Effector memory CD8-positive, alpha-beta T cell (primary cell): Measurements from ENCODE around the gene KLHL14.
"Not testable (repeated sequence)": the region's sequence is repeated elsewhere in the genome, so short reads cannot be mapped to it uniquely, and the experiment has no call there.

ENCODE experiments used
- ATAC-seq: fragments of 150-1000 bp; cut with Tn5 transposase; replicated peaks from 2 replicates; pipeline ENCODE4 v1.10.0; 2021; ENCODE audit warnings: mild to moderate bottlenecking, moderate library complexity
- DNase-seq, 3 experiments: peaks; one replicate each; pipeline ENCODE4 v3.0.0; 2021
- H3K27ac Mint-ChIP-seq, 2 donors: one replicate each; pipeline ENCODE4 v1.8.0; 2022; ENCODE audit warnings: mild to moderate bottlenecking in 2 of 2, mixed read lengths in 2 of 2, moderate library complexity in 2 of 2
- H3K27me3 Mint-ChIP-seq, 2 donors: one replicate each; pipeline ENCODE4 v1.8.0; 2022; ENCODE audit warnings: mixed read lengths in 2 of 2
- H3K36me3 Mint-ChIP-seq: one replicate; pipeline ENCODE4 v1.8.0; 2022; ENCODE audit warnings: mild to moderate bottlenecking, moderate library complexity, mixed read lengths; ENCODE audit not compliant: insufficient read depth
- H3K4me1 Mint-ChIP-seq, 2 donors: one replicate each; pipeline ENCODE4 v1.8.0; 2022; ENCODE audit warnings: low read depth in 2 of 2, mixed read lengths in 2 of 2
- H3K4me3 Mint-ChIP-seq, 2 donors: one replicate each; pipeline ENCODE4 v1.8.0; 2022; ENCODE audit warnings: mild to moderate bottlenecking in 2 of 2, mixed read lengths in 2 of 2, moderate library complexity in 2 of 2
- H3K9me3 Mint-ChIP-seq, 2 donors: one replicate each; pipeline ENCODE4 v1.8.0; 2022; ENCODE audit warnings: mixed read lengths in 2 of 2
- total RNA-seq, 9 experiments: gene quantifications; one replicate each; lab custom pipeline; 2026; lab: John Stamatoyannopoulos, UW

Gene KLHL14
- 0 to 0.06 (median 0) reads per million in 9 experiments for total RNA-seq

DNA sequence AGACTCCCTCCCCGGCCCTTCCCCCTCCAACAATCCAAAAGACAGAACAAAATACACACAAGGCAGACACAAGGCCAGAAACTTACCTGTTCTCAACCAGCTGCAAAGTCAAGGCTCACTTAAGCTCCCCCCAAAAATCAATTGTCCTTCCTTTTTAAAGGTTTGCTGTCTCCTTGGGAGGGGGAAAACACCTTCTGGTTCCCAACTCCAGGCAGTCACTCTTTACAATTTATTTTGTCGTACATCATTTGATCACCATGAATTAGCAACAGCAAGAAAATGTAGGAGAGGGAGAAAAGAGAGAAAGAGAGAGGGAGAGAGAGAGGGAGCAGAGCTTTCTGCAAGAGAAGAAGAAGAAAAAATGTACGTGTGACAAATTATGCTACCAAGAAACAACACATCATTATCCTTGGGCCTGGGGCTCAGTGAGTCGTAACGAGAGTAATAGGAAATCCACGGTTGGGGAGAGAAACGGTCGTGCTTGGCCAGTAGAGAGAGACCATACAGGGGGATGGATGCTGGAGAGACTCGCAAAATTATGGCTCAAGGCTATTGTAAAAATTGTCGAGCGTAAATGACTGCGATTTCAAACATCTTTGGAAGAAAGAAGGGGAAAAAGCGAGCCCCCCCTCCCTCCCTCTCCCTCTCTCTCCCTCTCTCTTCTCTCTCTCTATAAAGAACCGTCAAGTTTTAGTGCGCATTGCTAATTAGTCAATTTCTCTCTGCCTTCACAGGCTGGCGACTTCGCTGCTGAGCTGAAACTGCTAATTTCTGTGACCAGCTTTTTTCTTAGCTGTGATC, at the start of gene KLHL14:
Gene KLHL14, minus strand, starts transcription at position 443 of the 801 bp plus-strand sequence. CDS start 2,432 bp downstream, outside the sequence.
- H3K4me1 Mint-ChIP-seq, result no peaks in the 10 kb centered on the region
- DNase-seq (no peak), ATAC-seq (no peak)
- no peak within 1 kb of the TSS for H3K27ac Mint-ChIP-seq
- peak within 1 kb of the TSS in 1 of 2 donors; percentile 29 for H3K4me3 Mint-ChIP-seq
- no peaks in the 10 kb centered on the region for H3K36me3 Mint-ChIP-seq
- H3K27me3 Mint-ChIP-seq, result peaks cover 42 to 52% of the 10 kb centered on the region in 2 donors
- no peaks in the 10 kb centered on the region for H3K9me3 Mint-ChIP-seq

DNA sequence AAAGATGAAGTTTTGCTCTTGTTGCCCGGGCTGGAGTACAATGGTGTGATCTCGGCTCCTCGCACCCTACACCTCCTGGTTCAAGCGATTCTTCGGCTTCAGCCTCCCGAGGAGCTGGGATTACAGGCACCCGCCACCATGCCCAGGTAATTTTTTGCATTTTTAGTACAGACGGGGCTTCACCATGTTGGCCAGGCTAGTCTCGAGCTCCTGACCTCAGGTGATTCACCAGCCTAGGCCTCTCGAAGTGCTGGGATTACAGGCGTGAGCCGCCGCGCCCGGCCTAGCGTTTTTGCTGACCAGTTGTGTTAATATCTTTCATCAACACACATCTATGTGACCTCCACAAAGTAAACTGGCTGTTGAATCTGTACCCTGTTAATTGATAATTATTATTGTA, 49.4 kb upstream of the KLHL14 start:
- H3K27me3 Mint-ChIP-seq, result no peaks in the 10 kb centered on the region
- H3K9me3 Mint-ChIP-seq, result peaks cover 1 to 11% of the 10 kb centered on the region in 2 donors
- H3K4me1 Mint-ChIP-seq, result no peaks in the 10 kb centered on the region
- H3K27ac Mint-ChIP-seq, result no peak overlapping the region
- ATAC-seq, result no peak
- no peak overlapping the region for H3K4me3 Mint-ChIP-seq
- no peaks in the 10 kb centered on the region for H3K36me3 Mint-ChIP-seq
- DNase-seq, result no peak

DNA sequence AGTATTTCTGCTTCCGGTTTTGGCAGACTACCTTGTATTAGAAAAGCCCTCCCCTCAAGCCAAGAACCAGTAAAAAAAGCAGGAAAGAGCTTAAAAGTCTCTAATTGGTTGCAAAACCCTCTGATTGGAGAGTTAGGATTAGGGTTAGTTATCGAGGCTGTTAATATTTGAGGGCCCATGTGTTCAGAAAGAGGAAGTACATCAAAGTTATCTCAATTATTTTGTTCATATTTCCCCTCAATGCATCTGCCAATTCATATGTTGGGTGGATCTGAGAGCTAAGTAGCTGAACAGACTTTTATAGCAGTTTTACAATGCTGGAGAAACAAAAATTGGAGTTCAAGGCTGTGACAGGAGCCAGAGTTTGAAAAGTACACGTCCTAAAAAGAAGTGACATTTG, 43.1 kb upstream of the KLHL14 start:
- DNase-seq (no peak), ATAC-seq (no peak)
- Mint-ChIP-seq H3K9me3 (peaks cover 3 to 7% of the 10 kb centered on the region in 2 donors), H3K27ac (no peak overlapping the region), H3K27me3 (no peaks in the 10 kb centered on the region), H3K4me1 (no peaks in the 10 kb centered on the region), H3K4me3 (no peak overlapping the region), H3K36me3 (no peaks in the 10 kb centered on the region)

- H3K27ac Mint-ChIP-seq, result no peak overlapping the region
- no peak overlapping the region for H3K4me3 Mint-ChIP-seq
- peaks cover 4 to 14% of the 10 kb centered on the region in 2 donors for H3K9me3 Mint-ChIP-seq
- ATAC-seq (no peak), DNase-seq (no peak)
- no peaks in the 10 kb centered on the region for H3K36me3 Mint-ChIP-seq
- H3K4me1 Mint-ChIP-seq, result no peaks in the 10 kb centered on the region
- no peaks in the 10 kb centered on the region for H3K27me3 Mint-ChIP-seq
These were observed 39.5 kb upstream of the KLHL14 start for GRCh38 chr18:32812342-32812741.

DNA sequence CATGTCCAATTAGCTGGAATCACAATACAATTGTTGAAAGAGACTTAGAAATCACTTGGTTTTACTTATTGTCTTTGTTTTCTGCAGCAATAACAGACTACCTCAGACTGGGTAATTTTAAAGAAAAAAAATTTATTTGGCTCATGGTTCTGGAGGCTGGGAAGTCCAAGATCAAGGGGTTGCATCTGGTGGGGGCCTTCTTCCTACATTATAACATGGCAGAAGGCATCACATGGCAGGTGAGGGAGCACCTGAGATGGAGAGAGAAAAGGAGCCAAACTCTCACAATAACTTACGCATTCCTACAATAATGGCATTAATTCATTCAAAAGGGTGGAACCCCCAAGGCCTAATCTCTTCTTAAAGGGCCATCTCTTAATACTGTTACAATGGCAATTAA, 37.5 kb upstream of the KLHL14 start:
- Mint-ChIP-seq H3K27ac (no peak overlapping the region), H3K9me3 (peaks cover 4 to 14% of the 10 kb centered on the region in 2 donors), H3K4me1 (no peaks in the 10 kb centered on the region), H3K27me3 (no peaks in the 10 kb centered on the region), H3K4me3 (no peak overlapping the region), H3K36me3 (no peaks in the 10 kb centered on the region)
- no peak for ATAC-seq
- no peak for DNase-seq

DNA sequence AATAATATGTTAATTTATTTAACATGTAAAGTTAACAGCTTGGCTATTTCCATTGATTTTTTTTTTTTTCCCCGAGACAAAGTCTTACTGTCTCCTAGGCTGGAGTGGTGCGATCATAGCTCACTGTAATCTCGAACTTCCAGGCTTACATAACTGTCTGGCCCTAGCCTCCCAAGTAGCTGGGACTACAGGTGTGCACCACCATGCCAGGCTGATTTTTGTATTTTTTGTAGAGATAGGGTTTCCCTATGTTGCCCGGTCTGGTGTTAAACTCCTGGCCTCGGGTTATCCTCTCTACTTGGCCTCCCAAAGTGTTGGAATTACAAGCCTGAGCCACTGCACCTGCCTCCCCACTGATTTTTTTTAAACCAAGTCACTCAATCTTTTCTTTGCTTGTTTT, 32.5 kb upstream of the KLHL14 start:
- Mint-ChIP-seq H3K9me3 (peaks cover 2 to 7% of the 10 kb centered on the region in 2 donors), H3K27me3 (no peaks in the 10 kb centered on the region), H3K36me3 (no peaks in the 10 kb centered on the region), H3K27ac (no peak overlapping the region), H3K4me1 (peaks cover 0 to 1% of the 10 kb centered on the region in 2 donors), H3K4me3 (no peak overlapping the region)
- DNase-seq (no peak), ATAC-seq (no peak)

DNA sequence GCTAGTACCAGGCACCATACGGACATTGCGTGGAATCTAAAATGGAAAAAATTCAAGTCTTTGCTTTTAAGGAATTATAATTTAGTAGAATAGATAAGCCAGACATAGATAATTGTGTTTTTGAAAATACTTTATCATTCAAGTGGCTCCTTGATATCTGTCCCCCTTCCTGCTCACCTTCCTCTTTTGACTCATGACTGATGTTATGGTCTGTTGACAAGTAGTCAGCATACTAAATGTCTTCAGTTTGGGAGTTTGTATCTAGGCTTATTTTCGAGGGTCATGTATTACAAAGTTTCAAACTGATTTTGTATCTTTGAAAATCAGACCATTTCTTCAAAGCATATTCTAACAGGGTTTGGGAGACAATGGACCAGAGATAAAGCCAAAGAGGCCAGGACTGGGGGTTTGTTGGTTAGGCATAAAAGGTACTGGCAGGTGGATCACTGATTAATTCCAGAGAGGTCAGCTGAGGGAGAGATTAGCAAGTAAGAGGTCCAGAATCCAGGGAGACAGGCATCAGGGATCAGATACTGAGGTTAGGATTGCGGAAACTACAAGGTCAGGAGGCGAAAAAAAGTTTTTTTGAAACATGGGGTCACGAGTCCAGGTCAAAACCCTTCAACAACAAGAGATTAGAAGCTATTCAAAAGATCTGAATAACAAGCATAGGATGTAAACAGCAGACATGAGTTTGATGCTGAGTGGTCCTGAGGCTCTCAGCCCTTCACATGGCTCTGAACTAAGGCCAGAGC, 31.5 kb upstream of the KLHL14 start:
- H3K4me3 Mint-ChIP-seq, result no peak overlapping the region
- H3K4me1 Mint-ChIP-seq, result peaks cover 0 to 1% of the 10 kb centered on the region in 2 donors
- no peak overlapping the region for H3K27ac Mint-ChIP-seq
- no peaks in the 10 kb centered on the region for H3K36me3 Mint-ChIP-seq
- DNase-seq, result no peak
- no peak for ATAC-seq
- peaks cover 2 to 4% of the 10 kb centered on the region in 2 donors for H3K9me3 Mint-ChIP-seq
- H3K27me3 Mint-ChIP-seq, result no peaks in the 10 kb centered on the region

DNA sequence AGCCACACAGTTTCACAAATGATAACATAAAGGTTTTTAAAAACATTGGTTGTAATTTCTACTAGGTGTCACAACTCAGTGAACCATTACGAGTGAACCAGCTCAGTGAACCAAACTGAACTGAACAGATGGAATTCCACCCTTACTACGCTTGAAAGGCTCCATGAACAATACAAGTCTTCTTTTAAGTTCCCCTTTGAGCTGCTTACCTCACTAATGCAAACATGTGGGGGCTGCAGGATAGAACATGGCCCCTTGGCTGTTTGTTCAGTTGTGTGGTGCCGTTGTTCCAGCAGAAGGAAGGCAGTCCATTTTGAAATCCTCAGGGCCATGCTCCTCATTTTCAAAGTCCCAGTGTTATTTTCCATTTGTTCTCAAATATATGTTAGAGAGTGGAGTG, 30.7 kb upstream of the KLHL14 start:
- Mint-ChIP-seq H3K27ac (no peak overlapping the region), H3K9me3 (peaks cover 0 to 2% of the 10 kb centered on the region in 2 donors), H3K4me1 (peaks cover 0 to 1% of the 10 kb centered on the region in 2 donors), H3K27me3 (no peaks in the 10 kb centered on the region), H3K4me3 (no peak overlapping the region), H3K36me3 (no peaks in the 10 kb centered on the region)
- DNase-seq (no peak), ATAC-seq (peak; percentile 56)

DNA sequence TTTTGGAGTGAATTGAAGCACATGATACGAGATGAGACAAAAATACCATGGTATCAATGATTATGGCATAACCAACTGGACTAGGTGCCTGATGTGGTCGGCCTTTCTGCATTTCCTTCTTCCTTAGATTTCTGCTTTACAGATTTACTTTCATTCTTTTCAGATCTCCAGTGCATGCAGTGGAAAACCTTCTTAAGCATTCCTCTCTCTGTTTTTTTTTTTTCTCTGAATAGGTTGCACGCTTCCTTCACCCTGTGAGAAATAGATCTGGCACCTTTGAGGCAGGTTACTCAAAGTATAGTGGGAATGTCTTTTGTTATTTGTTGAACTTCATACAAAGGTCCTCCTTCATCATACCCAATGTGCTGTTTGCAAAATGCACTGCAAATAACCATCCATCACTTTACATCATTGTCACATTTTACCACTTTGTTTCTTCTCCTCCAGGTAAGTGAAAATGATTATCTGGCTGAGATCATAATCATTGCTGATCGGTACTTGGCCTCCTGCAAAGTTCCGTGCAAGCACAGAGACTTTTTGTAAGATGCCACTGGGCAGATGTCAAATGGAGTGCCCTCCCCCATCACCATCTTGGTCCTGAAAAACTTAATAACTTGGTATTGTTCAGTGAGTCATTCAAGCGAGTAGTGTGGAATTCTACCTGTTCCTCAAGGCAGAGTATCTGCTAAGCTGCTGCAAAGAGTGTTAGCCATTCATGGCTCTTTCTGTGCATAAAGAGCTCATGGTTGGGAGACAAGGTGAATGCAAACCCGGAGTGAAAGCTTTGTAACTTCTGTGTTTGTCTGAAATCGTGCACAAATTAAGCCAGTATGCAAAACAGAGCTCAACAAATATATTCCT, 30.0 kb upstream of the KLHL14 start:
- DNase-seq, result no peak
- Mint-ChIP-seq H3K4me3 (no peak overlapping the region), H3K4me1 (peaks cover 0 to 1% of the 10 kb centered on the region in 2 donors), H3K27ac (no peak overlapping the region), H3K36me3 (no peaks in the 10 kb centered on the region), H3K9me3 (peaks cover 0 to 3% of the 10 kb centered on the region in 2 donors), H3K27me3 (no peaks in the 10 kb centered on the region)
- ATAC-seq, result no peak

DNA sequence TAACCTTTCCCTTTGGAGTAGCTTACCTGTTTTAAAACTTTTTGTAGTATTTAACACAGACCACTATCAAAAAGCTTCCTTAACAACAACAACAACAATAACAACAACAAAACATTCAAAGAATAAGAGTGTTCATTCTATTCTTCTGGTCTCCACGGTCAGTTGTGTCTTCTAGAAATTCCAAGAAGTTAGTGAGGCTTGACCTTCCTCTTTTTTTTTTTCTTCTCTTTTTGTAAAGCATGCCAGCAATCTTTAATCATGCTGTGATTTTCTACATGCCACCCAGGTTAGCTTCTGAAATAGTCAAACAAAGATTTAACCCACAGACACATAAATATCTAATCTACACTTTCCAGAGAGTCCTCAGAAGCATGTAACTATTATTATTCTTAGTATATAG, 28.4 kb upstream of the KLHL14 start:
- Mint-ChIP-seq H3K9me3 (peaks cover 4 to 5% of the 10 kb centered on the region in 2 donors), H3K4me1 (peaks cover 0 to 1% of the 10 kb centered on the region in 2 donors), H3K4me3 (no peak overlapping the region), H3K27me3 (no peaks in the 10 kb centered on the region), H3K36me3 (no peaks in the 10 kb centered on the region), H3K27ac (no peak overlapping the region)
- ATAC-seq (no peak), DNase-seq (no peak)

DNA sequence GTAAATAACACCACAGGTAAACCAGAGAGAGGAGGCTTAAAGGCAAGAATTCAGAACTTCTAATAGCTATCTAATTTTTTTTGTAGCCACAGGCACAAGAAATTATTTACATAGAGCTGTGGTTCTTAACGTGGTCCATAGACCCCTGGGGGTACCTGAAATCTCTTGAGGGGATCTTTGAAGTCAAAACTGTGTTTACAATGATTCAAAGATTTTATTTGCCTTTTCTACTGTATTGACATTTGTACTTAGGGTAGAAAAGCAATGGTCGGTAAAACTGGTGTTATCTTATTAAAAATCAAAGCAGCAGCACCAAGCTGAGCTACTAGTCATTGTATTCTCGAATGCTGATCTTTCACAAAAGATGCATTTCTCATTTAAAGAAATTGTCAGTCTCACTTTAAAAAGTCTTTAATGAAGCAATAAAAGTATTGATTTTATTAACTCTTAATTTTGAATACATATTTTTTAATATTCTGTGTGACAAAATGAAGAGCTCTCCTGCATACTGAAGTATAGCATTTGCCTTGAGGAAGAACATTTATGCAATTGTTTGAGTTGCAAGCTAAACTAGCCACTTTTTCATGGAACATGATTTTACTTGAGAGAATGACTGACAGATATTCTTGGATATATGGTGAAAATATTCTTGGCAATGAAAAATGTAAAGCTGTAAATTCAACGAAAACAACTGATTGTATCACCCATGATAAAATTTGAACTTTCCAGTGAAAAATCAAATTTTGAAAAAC, 25.6 kb upstream of the KLHL14 start:
- Mint-ChIP-seq H3K4me3 (no peak overlapping the region), H3K9me3 (peaks cover 5 to 13% of the 10 kb centered on the region in 2 donors), H3K36me3 (no peaks in the 10 kb centered on the region), H3K27me3 (no peaks in the 10 kb centered on the region), H3K27ac (no peak overlapping the region), H3K4me1 (peaks cover 0 to 1% of the 10 kb centered on the region in 2 donors)
- DNase-seq (no peak), ATAC-seq (no peak)

DNA sequence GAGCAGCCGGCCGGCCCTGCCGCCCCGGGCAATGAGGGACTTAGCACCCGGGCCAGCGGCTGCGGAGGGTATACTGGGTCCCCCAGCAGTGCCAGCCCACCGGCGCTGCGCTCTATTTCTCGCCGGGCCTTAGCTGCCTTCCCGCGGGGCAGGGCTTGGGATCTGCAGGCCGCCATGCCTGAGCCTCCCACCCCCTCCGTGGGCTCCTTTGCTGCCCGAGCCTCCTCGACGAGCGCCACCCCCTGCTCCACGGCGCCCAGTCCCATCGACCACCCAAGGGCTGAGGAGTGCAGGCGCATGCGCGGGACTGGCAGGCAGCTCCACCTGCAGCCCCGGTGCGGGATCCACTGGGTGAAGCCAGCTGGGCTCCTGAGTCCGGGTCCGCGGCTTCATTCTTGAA, 21.8 kb upstream of the KLHL14 start:
- H3K4me1 Mint-ChIP-seq, H3K36me3 Mint-ChIP-seq, H3K27ac Mint-ChIP-seq, DNase-seq, H3K4me3 Mint-ChIP-seq, H3K27me3 Mint-ChIP-seq, ATAC-seq: not testable (repeated sequence)
- peaks cover 3 to 13% of the 10 kb centered on the region in 2 donors for H3K9me3 Mint-ChIP-seq
